ENCODE data around the gene COX19.

The COX19 gene

DNA sequence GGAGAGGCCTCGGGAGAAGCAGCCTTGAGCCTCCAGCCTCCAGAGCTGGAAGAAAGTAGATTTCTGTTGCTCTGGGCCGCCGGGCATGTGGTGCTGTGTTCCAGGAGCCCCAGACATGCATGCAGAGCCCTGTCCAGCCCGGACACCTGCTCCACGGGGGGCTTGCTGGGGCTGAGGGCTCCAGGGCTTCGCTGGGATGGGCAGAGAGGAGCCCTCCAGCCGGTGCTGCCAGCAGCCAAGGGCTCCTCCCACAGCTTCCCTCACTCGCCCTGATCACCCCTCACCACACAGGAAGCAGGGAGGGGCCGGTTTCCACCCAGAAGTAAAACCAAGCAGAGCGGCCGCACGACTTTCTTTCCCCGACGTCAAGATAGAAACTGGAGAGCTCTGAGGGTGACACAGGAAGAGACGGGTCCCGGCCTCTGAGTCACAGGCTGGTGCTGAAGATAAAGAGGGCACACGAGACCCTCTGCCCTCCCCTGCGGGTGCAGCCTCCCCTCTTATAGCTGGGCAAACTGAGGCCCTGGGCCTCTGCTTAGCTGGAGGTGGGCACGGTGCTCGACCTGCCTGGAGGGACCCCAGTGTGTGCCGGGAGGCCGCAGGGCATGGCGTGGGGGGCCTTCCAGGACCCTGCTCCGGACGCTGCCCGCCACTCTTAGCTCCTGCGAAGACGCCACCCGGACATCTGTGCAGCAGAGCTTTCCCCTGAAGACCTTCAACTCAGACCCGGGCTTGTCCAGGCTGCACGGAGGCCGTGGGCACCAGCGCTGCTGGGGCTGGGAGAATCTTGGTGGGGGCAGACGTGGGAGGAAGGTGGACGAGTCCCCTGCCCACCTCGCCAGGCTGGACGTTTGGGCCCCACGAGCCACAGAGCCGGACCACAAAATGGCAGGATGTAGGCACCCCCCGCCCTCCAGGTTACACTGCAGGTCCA lies 52.0 kb downstream of the COX19 start:
- DNase-seq (ENCODE audit: low read depth), result peak; percentile 85

DNA sequence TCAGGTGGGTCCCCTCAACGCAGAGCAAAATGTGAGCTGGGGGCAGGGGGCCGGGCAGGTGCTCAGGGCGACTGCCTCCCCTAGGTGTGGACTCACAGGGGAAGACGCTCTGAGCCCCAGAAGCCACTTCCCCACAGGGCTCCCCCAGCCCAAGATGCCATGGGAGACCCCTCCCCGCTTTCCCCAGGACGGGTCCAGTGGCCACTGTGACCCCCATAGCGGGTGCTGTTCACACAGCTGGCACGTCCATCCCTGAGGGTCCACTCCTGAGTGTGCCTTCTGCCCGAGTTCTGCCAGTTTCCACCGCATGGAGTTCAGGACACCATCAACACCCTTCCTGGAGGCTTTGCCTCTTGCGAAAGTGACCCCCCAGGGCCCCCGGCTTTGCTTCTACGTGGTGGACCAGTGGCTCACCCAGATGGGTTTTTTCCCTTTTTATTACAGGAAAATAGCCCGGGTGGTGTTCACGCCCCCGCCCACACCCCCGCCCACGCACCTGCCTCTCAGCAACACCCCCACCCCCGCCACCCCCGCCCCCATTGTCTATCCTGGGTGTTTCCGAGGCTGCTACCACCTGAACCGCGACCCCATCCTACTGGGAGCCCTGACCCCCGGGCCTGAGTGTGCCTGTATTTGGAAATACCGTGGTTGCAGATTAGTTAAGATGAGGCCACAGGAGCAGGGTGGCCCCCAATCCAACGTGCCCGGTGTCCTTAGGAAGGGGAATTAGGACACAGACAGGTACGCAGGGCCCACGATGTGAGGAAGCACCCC lies 52.8 kb downstream of the COX19 start:
- no peak for DNase-seq (ENCODE audit: low read depth)

DNA sequence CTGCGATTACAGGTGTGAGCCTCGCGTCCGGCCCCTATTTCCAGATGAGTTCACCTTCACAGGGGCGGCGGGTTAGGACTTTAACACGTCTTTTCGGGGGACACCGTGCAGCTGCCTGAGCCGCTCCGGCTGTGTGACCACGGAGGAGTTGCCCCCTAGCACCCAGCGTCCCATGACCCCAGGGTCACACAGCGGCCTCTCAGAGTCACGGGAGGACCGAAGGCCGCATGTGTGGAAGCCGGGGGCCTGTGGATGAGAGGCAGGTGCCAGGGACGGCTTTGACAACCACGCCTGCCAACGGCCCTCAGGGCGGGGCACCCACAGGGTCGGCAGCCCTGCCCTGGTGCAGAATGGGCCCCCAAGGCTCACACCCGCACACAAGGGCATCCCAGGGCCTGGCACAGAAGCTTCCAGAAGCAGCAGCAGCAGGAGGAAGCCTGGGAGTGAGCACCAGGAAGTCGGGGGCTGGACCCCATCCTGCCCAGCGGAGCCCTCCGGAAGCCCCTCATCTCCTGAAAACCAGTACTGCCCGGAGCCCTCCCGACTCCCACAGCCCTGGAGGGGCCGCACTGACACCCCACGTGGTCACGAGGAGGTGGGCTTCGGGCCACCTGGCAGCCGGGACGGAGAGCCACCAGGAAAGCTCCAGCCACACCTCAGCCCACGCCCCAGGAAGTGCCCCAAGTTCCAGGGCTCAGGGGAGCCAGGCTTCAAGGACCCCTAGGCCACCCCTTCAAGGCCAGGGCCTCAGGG lies 53.6 kb downstream of the COX19 start:
- no peak for DNase-seq (ENCODE audit: low read depth)

DNA sequence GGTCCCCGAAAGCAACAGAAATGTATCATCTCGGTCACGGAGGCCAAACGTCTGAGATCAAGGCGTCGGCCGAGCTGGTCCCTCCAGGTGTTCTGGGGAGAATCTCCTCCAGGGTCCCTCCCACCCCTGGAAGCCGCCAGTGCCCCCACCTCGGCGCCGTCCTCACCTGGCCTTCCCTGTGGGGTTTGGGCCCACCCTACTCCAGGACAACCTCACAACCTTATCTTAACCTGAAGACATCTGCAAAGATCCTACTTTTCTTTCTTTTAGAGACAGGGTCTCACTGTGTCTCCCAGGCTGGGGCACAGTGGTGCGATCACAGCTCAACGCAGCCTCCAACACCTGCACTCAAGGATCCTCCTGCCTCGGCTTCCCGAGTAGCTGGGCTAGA lies 54.3 kb downstream of the COX19 start:
- DNase-seq (ENCODE audit: low read depth), result no peak

DNA sequence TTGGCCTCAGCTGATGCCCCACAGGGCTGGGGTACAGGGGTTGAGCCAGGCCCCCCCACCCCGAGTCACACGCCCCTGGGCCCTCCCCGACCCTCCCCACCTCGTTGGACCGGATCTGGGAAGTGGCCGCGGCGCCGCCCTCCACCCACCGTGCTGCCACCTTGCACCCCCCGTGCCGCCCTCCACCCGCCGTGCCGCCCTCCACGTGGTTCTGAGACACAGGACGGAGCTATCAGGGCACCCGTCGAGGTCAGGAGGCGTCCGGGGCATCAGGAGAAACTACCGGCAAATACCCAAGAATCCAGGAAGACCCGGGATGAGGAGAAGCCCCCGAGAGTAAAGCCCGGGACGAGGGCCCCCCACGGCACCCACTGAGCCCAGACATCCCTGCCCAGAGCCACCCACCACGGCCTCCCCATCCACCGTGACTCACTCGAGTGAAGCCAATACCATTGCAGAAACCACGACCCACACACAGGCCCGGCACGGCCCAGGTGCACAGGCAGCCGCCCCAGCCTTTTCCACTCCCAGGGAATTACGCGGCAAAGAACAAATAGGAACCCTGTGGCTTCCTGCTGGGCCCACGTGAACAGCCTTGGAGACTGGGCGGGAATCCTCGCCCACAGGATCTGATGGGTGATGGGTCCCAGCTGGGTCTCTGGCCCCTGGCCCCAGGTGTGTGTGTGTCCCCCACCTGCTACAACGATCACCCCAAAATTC lies 54.8 kb downstream of the COX19 start:
- no peak for DNase-seq (ENCODE audit: low read depth)

DNA sequence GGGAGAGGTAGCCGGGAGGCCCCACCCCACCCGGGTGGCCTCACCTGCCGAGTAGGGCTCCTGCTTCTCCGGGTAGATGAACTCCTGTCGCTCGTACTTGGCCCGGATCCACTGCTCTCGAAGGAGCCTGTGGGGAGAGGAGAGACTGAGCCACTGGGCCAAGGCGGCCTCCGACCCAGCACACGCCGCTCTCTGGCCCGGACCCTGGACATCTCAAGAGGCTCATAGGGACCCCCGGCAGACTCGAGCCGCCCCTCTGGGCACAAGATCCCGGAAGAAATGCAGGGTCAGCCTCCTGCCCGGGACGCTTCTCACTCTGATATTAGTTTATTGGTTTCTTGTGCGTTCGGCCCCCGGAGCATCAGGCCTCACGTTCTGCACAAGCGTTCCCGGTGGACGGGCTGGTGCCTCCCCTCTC lies 55.4 kb downstream of the COX19 start:
- DNase-seq (ENCODE audit: low read depth), result no peak

DNA sequence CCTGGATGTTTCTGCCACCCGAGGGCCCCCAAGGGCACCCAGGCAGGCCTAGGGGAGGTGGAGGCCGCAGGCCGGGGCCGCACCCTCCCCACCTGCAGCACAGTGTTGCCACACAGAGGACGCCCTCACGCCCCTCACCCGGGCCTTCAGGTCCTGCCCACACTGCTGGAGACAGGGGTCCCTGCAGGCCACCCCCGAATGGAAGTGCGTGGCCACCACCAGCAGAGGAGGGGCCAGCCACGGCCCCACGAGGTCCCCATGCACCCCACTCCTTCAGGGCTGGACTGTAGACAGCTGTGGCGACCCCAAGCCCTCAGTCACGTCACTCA lies 56.3 kb downstream of the COX19 start:
- DNase-seq (ENCODE audit: low read depth), result no peak

DNA sequence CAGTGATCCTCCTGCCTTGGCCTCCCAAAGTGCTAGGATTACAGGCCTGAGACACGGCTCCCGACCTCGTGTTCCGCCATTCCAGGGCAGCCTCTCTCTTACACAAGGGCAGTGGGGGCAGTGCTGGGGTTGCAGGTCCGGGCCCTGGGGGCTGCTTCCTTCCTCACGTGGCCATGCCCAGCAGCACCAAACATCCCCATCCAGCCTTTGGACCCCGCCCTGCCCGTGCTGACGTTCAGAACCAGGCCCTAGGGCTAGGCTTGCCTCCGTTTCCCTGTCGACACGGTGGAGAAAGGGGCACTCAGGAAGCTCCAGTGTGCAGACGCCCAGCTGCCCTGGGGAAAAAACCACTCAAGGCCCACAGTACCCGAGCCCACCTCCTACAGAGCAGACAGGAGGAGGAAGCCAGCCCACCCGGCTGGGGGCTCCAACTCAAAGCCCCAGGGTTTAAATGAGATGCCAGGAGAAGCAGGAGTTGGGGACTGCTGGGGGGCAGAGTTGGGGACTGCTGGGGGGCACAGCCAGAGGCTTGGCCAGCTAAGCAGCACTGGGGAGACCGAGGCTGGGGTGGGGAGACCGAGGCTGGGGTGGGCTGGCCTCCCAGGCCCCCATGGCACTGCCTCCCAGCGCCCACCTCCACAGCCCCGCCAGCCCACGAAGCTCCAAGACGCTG lies 56.8 kb downstream of the COX19 start:
- DNase-seq (ENCODE audit: low read depth), result no peak

DNA sequence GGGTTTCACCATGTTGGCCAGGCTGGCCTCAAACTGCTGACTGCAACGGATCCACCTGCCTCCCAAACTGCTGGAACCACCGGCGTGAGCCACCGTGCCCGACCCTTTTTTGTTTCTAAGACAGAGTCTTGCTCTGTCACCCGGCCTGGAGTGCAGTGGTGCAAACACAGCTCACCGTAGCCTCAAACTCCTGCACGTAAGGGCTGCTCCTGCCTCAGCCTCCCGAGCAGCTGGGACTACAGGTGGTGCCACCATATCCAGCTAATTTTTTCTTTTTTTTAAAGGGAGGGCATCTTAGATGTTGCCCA lies 57.3 kb downstream of the COX19 start:
- no peak for DNase-seq (ENCODE audit: low read depth)

DNA sequence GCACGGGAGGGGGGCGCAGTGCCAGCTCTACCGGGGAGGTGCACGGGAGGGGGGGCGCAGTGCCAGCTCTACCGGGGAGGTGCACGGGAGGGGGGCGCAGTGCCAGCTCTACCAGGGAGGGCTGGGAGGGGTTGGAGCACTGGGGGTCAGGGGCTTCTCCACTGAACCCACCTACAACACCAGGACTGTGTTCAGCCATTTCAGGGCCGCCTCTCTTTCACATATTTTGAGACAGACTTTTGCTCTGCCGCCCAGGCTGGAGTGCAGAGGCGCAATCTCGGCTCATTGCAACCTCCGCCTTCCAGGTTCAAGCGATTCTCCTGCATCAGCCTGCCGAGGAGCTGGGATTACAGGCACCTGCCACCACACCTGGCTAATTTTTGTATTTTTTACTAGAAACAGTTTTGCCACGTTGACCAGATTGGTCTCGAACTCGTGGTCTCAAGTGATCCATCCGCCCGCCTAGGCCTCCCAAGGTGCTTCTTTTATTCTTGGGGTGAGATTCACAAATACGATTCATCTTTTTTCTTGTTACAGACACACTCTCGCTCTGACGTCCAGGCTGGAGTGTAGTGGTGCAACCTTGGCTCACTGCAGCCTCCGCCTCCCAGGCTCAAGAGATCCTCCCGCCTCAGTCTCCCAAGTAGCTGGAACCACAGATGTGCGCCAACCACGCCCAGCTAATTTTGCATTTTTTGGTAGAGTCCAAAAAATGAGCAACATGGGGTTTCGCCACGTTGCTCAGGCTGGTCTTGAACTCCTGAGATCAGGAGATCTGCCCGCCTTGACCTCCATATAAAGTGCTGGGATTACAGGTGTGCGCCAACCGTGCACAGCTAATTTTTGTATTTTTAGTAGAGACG lies 57.9 kb downstream of the COX19 start:
- no peak for DNase-seq (ENCODE audit: low read depth)

DNA sequence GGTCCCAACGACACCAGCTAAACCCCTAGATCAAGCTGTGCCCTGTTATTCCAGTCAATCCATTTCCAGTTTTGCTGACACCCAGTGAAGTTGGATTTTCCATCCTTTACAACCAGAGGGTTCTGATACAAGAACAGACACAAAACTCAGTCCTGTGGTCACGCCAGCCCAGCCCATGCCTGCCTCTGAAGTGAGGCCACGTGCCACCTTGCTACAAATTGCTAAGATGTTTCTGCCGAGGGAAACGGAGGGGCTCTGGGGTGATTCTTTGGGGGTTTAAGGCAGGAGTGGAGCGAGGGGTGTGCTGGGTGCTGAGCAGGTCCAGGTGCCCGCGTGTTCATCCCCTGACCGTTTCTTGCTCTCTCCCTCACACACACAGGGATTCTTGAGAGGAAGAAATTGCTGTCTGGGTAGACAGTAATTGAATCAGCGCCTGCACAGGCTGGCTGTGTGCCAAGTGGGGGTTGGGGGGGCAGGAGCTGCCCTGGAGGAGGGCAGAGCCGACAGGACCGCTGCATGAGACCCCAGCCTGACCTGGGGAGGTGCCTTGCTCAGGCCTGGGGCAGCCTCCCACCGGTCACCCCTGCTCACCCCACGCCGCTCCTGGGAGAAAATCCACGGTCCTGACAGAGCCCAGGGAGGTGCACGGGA lies 58.9 kb downstream of the COX19 start:
- DNase-seq (ENCODE audit: low read depth), result no peak
